Measurements from ENCODE around the gene PPP1R1C.

Gene PPP1R1C

GRCh38 chr2:182064019-182064778 is 78.5 kb downstream of the PPP1R1C start:
- DNase-seq: no peak

- no peak for DNase-seq
These were observed 80.9 kb downstream of the PPP1R1C start for GRCh38 chr2:182066400-182067087.

- no peak for DNase-seq
These were observed 81.7 kb downstream of the PPP1R1C start for GRCh38 chr2:182067393-182067792.

- no peak for DNase-seq
These were observed 83.2 kb downstream of the PPP1R1C start for GRCh38 chr2:182068811-182069210.

GRCh38 chr2:182069416-182069815 is 83.8 kb downstream of the PPP1R1C start:
- DNase-seq: no peak

- DNase-seq: no peak
These were observed 84.3 kb downstream of the PPP1R1C start for GRCh38 chr2:182069908-182070307.

- DNase-seq: no peak
These were observed 85.1 kb downstream of the PPP1R1C start for GRCh38 chr2:182070736-182071135.

GRCh38 chr2:182072861-182073260 is 87.2 kb downstream of the PPP1R1C start:
- DNase-seq: no peak

GRCh38 chr2:182073613-182074012 is 88.0 kb downstream of the PPP1R1C start:
- DNase-seq: no peak

- no peak for DNase-seq
These were observed 91.4 kb downstream of the PPP1R1C start for GRCh38 chr2:182077023-182077422.

GRCh38 chr2:182077448-182078142 is 91.9 kb downstream of the PPP1R1C start:
- no peak for DNase-seq

- no peak for DNase-seq
These were observed 93.4 kb downstream of the PPP1R1C start for GRCh38 chr2:182078988-182079602.

GRCh38 chr2:182080493-182080892 is 94.8 kb downstream of the PPP1R1C start:
- DNase-seq: no peak

GRCh38 chr2:182081602-182082260 is 96.1 kb downstream of the PPP1R1C start:
- no peak for DNase-seq

GRCh38 chr2:182088681-182089320 is 103.1 kb downstream of the PPP1R1C start:
- no peak for DNase-seq

GRCh38 chr2:182090486-182090885 is 104.8 kb downstream of the PPP1R1C start:
- no peak for DNase-seq

- DNase-seq: no peak
These were observed 112.0 kb downstream of the PPP1R1C start for GRCh38 chr2:182097571-182098164.

- DNase-seq: no peak
These were observed 113.0 kb downstream of the PPP1R1C start for GRCh38 chr2:182098648-182099047.

GRCh38 chr2:182101263-182101662 is 115.6 kb downstream of the PPP1R1C start:
- DNase-seq: no peak

GRCh38 chr2:182103526-182103925 is 117.9 kb downstream of the PPP1R1C start:
- DNase-seq: no peak

- DNase-seq: no peak
These were observed 124.7 kb downstream of the PPP1R1C start for GRCh38 chr2:182110347-182110746.

GRCh38 chr2:182113334-182113733 is 127.7 kb downstream of the PPP1R1C start:
- no peak for DNase-seq

All from activated naive CD4-positive, alpha-beta T cell treated with Interleukin-2 at 50 U/mL for 16 hours (primary cell).